K562 (cell line): ENCODE data around the gene DPM2. TPM values are rescaled to one million over a fixed set of nuclear protein-coding genes. Genes with fewer than 3 reads are reported as not detected.

Experiments
- CBFA2T3 ChIP-seq: fragments of 450-650 bp; IDR thresholded peaks from 2 replicates; pipeline ENCODE4 v1.6.1; 2017
- CREBBP ChIP-seq: IDR thresholded peaks from one replicate; pipeline ENCODE4 v1.6.1; 2012; ENCODE audit warnings: low read depth, mild to moderate bottlenecking, control low read depth, inconsistent platforms, low read length
- CTBP1 ChIP-seq: fragments of 450-650 bp; IDR thresholded peaks from 2 replicates; pipeline ENCODE4 v1.6.1; 2016; ENCODE audit warnings: borderline replicate concordance
- EP300 ChIP-seq: IDR thresholded peaks from 2 replicates; pipeline ENCODE4 v1.6.1; 2012; ENCODE audit warnings: low read length, improper control_type of control experiment
- FOXA3 ChIP-seq, 2 experiments: fragments of 450-650 bp in 1 of 2; sonication (generic) in 1 of 2; formaldehyde crosslinking; IDR thresholded peaks in 1 of 2; conservative IDR thresholded peaks in 1 of 2; 2 replicates each; pipeline versions ENCODE4 v1.4.0 to v1.8.0; 2020 to 2022; ENCODE audit warnings: mild to moderate bottlenecking in 2 of 2, missing genetic modification reagents in 1 of 2
- FOXK2 ChIP-seq, 2 experiments: fragments of 450-650 bp; IDR thresholded peaks in 1 of 2; conservative IDR thresholded peaks in 1 of 2; 2 replicates each; pipeline ENCODE4 v1.6.1; 2016; ENCODE audit warnings: low read depth in 2 of 2, mild to moderate bottlenecking in 1 of 2
- HNRNPLL ChIP-seq: fragments of 200-400 bp; formaldehyde crosslinking; IDR thresholded peaks from 2 replicates; pipeline ENCODE4 v1.6.1; 2017; ENCODE audit warnings: low read length, low read depth, mild to moderate bottlenecking; ENCODE audit not compliant: poor library complexity, severe bottlenecking
- MECOM ChIP-seq: fragments of 250-450 bp; sonication (Bioruptor Pico); IDR thresholded peaks from 2 replicates; pipeline ENCODE4 v1.8.0; 2022; ENCODE audit warnings: inconsistent platforms
- MTA3 ChIP-seq: fragments of 450-650 bp; formaldehyde crosslinking; IDR thresholded peaks from 2 replicates; pipeline ENCODE4 v1.6.1; 2017; ENCODE audit warnings: mild to moderate bottlenecking, borderline replicate concordance
- MTF1 ChIP-seq: fragments of 250-450 bp; sonication (Bioruptor Pico); IDR thresholded peaks from 2 replicates; pipeline ENCODE4 v1.9.0; 2021; ENCODE audit warnings: moderate library complexity, mild to moderate bottlenecking, inconsistent platforms, borderline replicate concordance
- NFIX ChIP-seq: fragments of 250-450 bp; sonication (Bioruptor Pico); IDR thresholded peaks from 2 replicates; pipeline ENCODE4 v1.4.0; 2020; ENCODE audit warnings: low read depth, mild to moderate bottlenecking, moderate library complexity
- NFYB ChIP-seq: IDR thresholded peaks from 2 replicates; pipeline ENCODE4 v1.6.1; 2011; ENCODE audit warnings: mild to moderate bottlenecking, moderate library complexity; ENCODE audit not compliant: insufficient read length; ENCODE audit errors: extremely low read depth
- RAD21 ChIP-seq, 2 experiments: fragments of 250-450 bp in 1 of 2; fragments of 450-650 bp in 1 of 2; sonication (Bioruptor Pico) in 1 of 2; formaldehyde crosslinking in 1 of 2; IDR thresholded peaks in 1 of 2; conservative IDR thresholded peaks in 1 of 2; 2 replicates each; pipeline versions ENCODE4 v1.4.0 to v1.8.0; 2020 to 2022; ENCODE audit warnings: mild to moderate bottlenecking in 2 of 2, moderate library complexity in 1 of 2
- SNRNP70 ChIP-seq: fragments of 200-400 bp; formaldehyde crosslinking; optimal IDR thresholded peaks from 2 replicates; pipeline ENCODE3; 2017; ENCODE audit warnings: low read depth, low read length
- TAF1 ChIP-seq: IDR thresholded peaks from 2 replicates; pipeline ENCODE4 v1.6.1; 2011; ENCODE audit warnings: mild to moderate bottlenecking, low read length, moderate library complexity; ENCODE audit not compliant: insufficient read depth, control insufficient read depth, severe bottlenecking; ENCODE audit errors: extremely low read depth
- ZNF551 ChIP-seq: fragments of 250-450 bp; sonication (Bioruptor Pico); IDR thresholded peaks from 2 replicates; pipeline ENCODE4 v1.5.0; 2021; ENCODE audit warnings: mild to moderate bottlenecking, moderate library complexity
- ZNF57 ChIP-seq: fragments of 450-650 bp; formaldehyde crosslinking; IDR thresholded peaks from 2 replicates; pipeline ENCODE4 v1.4.0; 2020; ENCODE audit warnings: mild to moderate bottlenecking, moderate library complexity
- ZNF785 ChIP-seq: fragments of 250-450 bp; sonication (Bioruptor Pico); IDR thresholded peaks from 2 replicates; pipeline ENCODE4 v1.4.0; 2020; ENCODE audit warnings: mild to moderate bottlenecking
- polyA plus RNA-seq, 8 experiments: library from polyadenylated mRNA; depleted of rRNA in 4 of 8; stranded (reverse) in 5 of 8; unstranded in 3 of 8; fragments of >200 nt; fragmentation: Nextera tagmentation in 2 of 8; fragmentation: Illumina TruSeq in 1 of 8; extraction: Ambion mirVana in 2 of 8; extraction: Trizol in 1 of 8; gene quantifications; 2 replicates each; pipeline versions ENCODE4 v1.2.1 to v1.2.3, GENCODE V29; 2011 to 2014; ENCODE audit warnings: inconsistent platforms in 1 of 8, missing spikeins in 1 of 8
- total RNA-seq, 7 experiments: library from RNA; depleted of rRNA in 6 of 7; stranded (reverse); fragments of >200 nt in 6 of 7; fragmentation: Illumina TruSeq in 2 of 7; extraction: Trizol in 2 of 7; gene quantifications; 2 replicates each; pipeline versions ENCODE4 v1.2.1 to v1.2.3, GENCODE V29; 2011 to 2021; ENCODE audit warnings: low replicate concordance in 1 of 7
- TF ChIP-seq, protein P1 (sequence below): fragments of 450-650 bp; formaldehyde crosslinking; IDR thresholded peaks from 2 replicates; pipeline ENCODE4 v1.4.0; 2022; ENCODE audit warnings: mild to moderate bottlenecking, moderate library complexity
- TF ChIP-seq, protein P2 (sequence below): fragments of 450-650 bp; IDR thresholded peaks from 2 replicates; pipeline ENCODE4 v1.6.1; 2016; ENCODE audit warnings: mild to moderate bottlenecking
- TF ChIP-seq, protein P3 (sequence below), 3 experiments: fragments of 200-800 bp in 1 of 3; sonication (Bioruptor generic) in 1 of 3; sonication (generic) in 1 of 3; formaldehyde crosslinking in 1 of 3; IDR thresholded peaks; 2 replicates each; pipeline versions ENCODE4 v1.6.1 to v1.8.0; 2016 to 2022; ENCODE audit warnings: mild to moderate bottlenecking in 2 of 3, missing compliant biosample characterization in 2 of 3, missing genetic modification characterization in 2 of 3, missing genetic modification reagents in 1 of 3
- TF ChIP-seq, protein P4 (sequence below): fragments of 200-800 bp; sonication (Bioruptor generic); IDR thresholded peaks from 2 replicates; pipeline ENCODE4 v1.6.1; 2017; ENCODE audit warnings: missing genetic modification characterization, missing compliant biosample characterization

Gene DPM2
- total and polyA plus RNA-seq, 9 of the 15 experiments (the other 6 are each of a cell fraction or from before 2014, with no cell fraction given) = 43.5 to 126 (median 71.1) TPM

DNA sequence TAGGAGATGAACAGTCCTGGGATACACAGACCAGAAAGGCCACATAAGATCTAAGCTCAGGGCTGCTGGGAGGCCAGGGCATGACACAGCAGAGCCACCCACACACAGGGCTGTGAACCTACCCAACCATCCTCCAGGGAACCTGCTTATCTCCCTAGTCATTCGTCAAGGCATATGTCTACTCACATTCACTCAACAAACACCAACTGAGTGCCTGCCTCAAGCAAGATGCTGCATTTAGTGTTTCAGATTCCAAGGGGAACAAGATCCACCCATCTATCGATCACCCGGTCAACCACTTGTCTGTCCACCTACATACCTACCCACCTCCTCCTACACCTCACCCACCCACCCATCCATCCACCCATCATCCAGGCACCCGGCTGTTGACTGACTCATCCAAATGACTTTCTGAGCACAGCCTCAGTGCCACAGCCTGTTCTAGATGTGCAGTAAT lies 1.9 kb downstream of the DPM2 start (continued):
- TF ChIP-seq NFIX (CRISPR knock-in tag) = no peak
- TF ChIP-seq, protein P1, sequence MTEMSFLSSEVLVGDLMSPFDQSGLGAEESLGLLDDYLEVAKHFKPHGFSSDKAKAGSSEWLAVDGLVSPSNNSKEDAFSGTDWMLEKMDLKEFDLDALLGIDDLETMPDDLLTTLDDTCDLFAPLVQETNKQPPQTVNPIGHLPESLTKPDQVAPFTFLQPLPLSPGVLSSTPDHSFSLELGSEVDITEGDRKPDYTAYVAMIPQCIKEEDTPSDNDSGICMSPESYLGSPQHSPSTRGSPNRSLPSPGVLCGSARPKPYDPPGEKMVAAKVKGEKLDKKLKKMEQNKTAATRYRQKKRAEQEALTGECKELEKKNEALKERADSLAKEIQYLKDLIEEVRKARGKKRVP = no peak
- TF ChIP-seq ZNF57 (CRISPR knock-in tag) = no peak
- no peak for TF ChIP-seq ZNF785
- TF ChIP-seq ZNF551 = no peak
- TF ChIP-seq, protein P2, sequence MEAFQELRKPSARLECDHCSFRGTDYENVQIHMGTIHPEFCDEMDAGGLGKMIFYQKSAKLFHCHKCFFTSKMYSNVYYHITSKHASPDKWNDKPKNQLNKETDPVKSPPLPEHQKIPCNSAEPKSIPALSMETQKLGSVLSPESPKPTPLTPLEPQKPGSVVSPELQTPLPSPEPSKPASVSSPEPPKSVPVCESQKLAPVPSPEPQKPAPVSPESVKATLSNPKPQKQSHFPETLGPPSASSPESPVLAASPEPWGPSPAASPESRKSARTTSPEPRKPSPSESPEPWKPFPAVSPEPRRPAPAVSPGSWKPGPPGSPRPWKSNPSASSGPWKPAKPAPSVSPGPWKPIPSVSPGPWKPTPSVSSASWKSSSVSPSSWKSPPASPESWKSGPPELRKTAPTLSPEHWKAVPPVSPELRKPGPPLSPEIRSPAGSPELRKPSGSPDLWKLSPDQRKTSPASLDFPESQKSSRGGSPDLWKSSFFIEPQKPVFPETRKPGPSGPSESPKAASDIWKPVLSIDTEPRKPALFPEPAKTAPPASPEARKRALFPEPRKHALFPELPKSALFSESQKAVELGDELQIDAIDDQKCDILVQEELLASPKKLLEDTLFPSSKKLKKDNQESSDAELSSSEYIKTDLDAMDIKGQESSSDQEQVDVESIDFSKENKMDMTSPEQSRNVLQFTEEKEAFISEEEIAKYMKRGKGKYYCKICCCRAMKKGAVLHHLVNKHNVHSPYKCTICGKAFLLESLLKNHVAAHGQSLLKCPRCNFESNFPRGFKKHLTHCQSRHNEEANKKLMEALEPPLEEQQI = no peak
- no peak for TF ChIP-seq SNRNP70
- no peak for TF ChIP-seq MTF1 (CRISPR knock-in tag)
- no peak for TF ChIP-seq CBFA2T3
- no peak for TF ChIP-seq CREBBP
- TF ChIP-seq, protein P3, sequence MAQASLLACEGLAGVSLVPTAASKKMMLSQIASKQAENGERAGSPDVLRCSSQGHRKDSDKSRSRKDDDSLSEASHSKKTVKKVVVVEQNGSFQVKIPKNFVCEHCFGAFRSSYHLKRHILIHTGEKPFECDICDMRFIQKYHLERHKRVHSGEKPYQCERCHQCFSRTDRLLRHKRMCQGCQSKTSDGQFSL (CRISPR knock-in tag; IDR thresholded peaks at IDR 0.05) = no peak
- TF ChIP-seq, protein P3 (tag; IDR thresholded peaks at IDR 0.05) = no peak
- no peak; a peak in 1 of 4 replicates for TF ChIP-seq FOXK2 (conservative IDR thresholded peaks at IDR 0.05 in 1 of 2, IDR thresholded peaks at IDR 0.05 in 1 of 2; ENCODE audit: low read depth in 2 of 2)
- no peak for TF ChIP-seq HNRNPLL
- TF ChIP-seq TAF1 = no peak
- peak; percentile 58; the same call in 1 of the 2 replicates for TF ChIP-seq EP300
- peak; percentile 60; the same call in 1 of the 2 replicates for TF ChIP-seq CTBP1
- no peak for TF ChIP-seq FOXA3 (CRISPR knock-in tag; conservative IDR thresholded peaks at IDR 0.05 in 1 of 2, IDR thresholded peaks at IDR 0.05 in 1 of 2)
- TF ChIP-seq, protein P4, sequence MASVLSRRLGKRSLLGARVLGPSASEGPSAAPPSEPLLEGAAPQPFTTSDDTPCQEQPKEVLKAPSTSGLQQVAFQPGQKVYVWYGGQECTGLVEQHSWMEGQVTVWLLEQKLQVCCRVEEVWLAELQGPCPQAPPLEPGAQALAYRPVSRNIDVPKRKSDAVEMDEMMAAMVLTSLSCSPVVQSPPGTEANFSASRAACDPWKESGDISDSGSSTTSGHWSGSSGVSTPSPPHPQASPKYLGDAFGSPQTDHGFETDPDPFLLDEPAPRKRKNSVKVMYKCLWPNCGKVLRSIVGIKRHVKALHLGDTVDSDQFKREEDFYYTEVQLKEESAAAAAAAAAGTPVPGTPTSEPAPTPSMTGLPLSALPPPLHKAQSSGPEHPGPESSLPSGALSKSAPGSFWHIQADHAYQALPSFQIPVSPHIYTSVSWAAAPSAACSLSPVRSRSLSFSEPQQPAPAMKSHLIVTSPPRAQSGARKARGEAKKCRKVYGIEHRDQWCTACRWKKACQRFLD (CRISPR knock-in tag) = no peak
- no peak for TF ChIP-seq MTA3
- TF ChIP-seq NFYB = no peak
- TF ChIP-seq RAD21 (CRISPR knock-in tag; conservative IDR thresholded peaks at IDR 0.05 in 1 of 2, IDR thresholded peaks at IDR 0.05 in 1 of 2) = no peak
- TF ChIP-seq MECOM (CRISPR knock-in tag) = no peak
